Liver (tissue), 3 donors: ENCODE data around the gene SPATA31C1.

Experiments
- CTCF ChIP-seq: fragments of 150-350 bp; IDR thresholded peaks from 2 replicates; pipeline ENCODE4 v1.5.1; 2017; ENCODE audit warnings: improper control_type of control experiment, low read depth, low read length; ENCODE audit not compliant: missing input control
- EGR1 ChIP-seq, 2 donors: IDR thresholded peaks; 2 replicates each; pipeline ENCODE4 v1.6.1; 2016 to 2018; ENCODE audit warnings: antibody characterized with exemption in 2 of 2, low read depth in 2 of 2
- GABPA ChIP-seq, 2 donors: IDR thresholded peaks in 1 of 2; conservative IDR thresholded peaks in 1 of 2; 2 replicates each; pipeline ENCODE4 v1.6.1; 2016; ENCODE audit warnings: antibody characterized with exemption in 2 of 2, mild to moderate bottlenecking in 1 of 2, moderate library complexity in 1 of 2
- JUND ChIP-seq, 2 donors: IDR thresholded peaks; 2 replicates each; pipeline ENCODE4 v1.6.1; 2016; ENCODE audit warnings: antibody characterized with exemption in 2 of 2
- RAD21 ChIP-seq, 2 donors: IDR thresholded peaks; 2 replicates each; pipeline ENCODE4 v1.6.1; 2016; ENCODE audit warnings: antibody characterized with exemption in 2 of 2, mild to moderate bottlenecking in 2 of 2
- REST ChIP-seq: IDR thresholded peaks from 2 replicates; pipeline ENCODE4 v1.6.1; 2016; ENCODE audit warnings: antibody characterized with exemption, mild to moderate bottlenecking
- RXRA ChIP-seq, 2 donors: IDR thresholded peaks; 2 replicates each; pipeline ENCODE4 v1.6.1; 2017 to 2018; ENCODE audit warnings: antibody characterized with exemption in 2 of 2, mild to moderate bottlenecking in 1 of 2
- SP1 ChIP-seq: IDR thresholded peaks from 2 replicates; pipeline ENCODE4 v1.6.1; 2018; ENCODE audit warnings: antibody characterized with exemption, mild to moderate bottlenecking
- TAF1 ChIP-seq: conservative IDR thresholded peaks from 2 replicates; pipeline ENCODE4 v1.6.1; 2016; ENCODE audit warnings: antibody characterized with exemption, mild to moderate bottlenecking
- TF ChIP-seq, protein P1 (sequence below): IDR thresholded peaks from 2 replicates; pipeline ENCODE4 v1.6.1; 2016; ENCODE audit warnings: antibody characterized with exemption
- donor health status: healthy.
- donor health status: healthy.

- TF ChIP-seq RAD21 (IDR thresholded peaks at IDR 0.05) (no peak), CTCF (no peak), REST (no peak), TAF1 (no peak), JUND (IDR thresholded peaks at IDR 0.05) (no peak), GABPA (IDR thresholded peaks at IDR 0.05 in 1 of 2, conservative IDR thresholded peaks at IDR 0.05 in 1 of 2) (no peak), RXRA (IDR thresholded peaks at IDR 0.05) (no peak), SP1 (no peak), EGR1 (IDR thresholded peaks at IDR 0.05; ENCODE audit: low read depth in 2 of 2) (no peak)
- TF ChIP-seq, protein P1, sequence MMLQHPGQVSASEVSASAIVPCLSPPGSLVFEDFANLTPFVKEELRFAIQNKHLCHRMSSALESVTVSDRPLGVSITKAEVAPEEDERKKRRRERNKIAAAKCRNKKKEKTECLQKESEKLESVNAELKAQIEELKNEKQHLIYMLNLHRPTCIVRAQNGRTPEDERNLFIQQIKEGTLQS = no peak
These were observed 44.0 kb upstream of the SPATA31C1 start for GRCh38 chr9:87873607-87874303.
